Transverse colon (tissue), 4 donors: ENCODE results near the gene PAIP1. TPM values are rescaled to one million over a fixed set of nuclear protein-coding genes. Genes with fewer than 3 reads are reported as not detected.

Experiments
- DNase-seq: peaks from one replicate; pipeline ENCODE4 v3.0.0-alpha.2; 2019
- H3K27ac ChIP-seq, 4 donors: fragments of 200-600 bp; sonication (generic); 2 replicates each; pipeline ENCODE4 v1.5.1; 2016 to 2018; ENCODE audit warnings: inconsistent platforms in 4 of 4
- H3K27me3 ChIP-seq: fragments of 200-600 bp; sonication (generic); 2 replicates; pipeline ENCODE4 v1.5.1; 2017; ENCODE audit warnings: inconsistent platforms
- H3K36me3 ChIP-seq, 4 donors: fragments of 200-600 bp; sonication (generic); 2 replicates each; pipeline ENCODE4 v1.5.1; 2017 to 2019; ENCODE audit warnings: inconsistent platforms in 4 of 4
- H3K4me1 ChIP-seq, 4 donors: fragments of 200-600 bp; sonication (generic); 2 replicates each; pipeline ENCODE4 v1.5.1; 2017 to 2020; ENCODE audit warnings: inconsistent platforms in 4 of 4
- H3K4me3 ChIP-seq, 4 donors: fragments of 200-600 bp; sonication (generic); 1 replicate in 1 of 4; 2 replicates in 3 of 4; pipeline versions ENCODE4 v1.5.1 to v1.6.1; 2017 to 2019; ENCODE audit warnings: inconsistent platforms in 4 of 4
- H3K9me3 ChIP-seq, 2 donors: fragments of 200-600 bp; sonication (generic); 2 replicates each; pipeline ENCODE4 v1.5.1; 2017 to 2019; ENCODE audit warnings: inconsistent platforms in 2 of 2
- CTCF ChIP-seq, 5 experiments: fragments of 200-600 bp in 3 of 5; fragments of 450-650 bp in 2 of 5; sonication (generic) in 3 of 5; IDR thresholded peaks; 1 replicate in 2 of 5; 2 replicates in 3 of 5; pipeline ENCODE4 v1.5.1; 2016 to 2017; ENCODE audit warnings: antibody characterized with exemption in 5 of 5, inconsistent platforms in 3 of 5, mild to moderate bottlenecking in 2 of 5, moderate library complexity in 1 of 5
- EP300 ChIP-seq: sonication (generic); formaldehyde crosslinking; IDR thresholded peaks from one replicate; pipeline ENCODE4 v1.6.1; 2017; ENCODE audit warnings: antibody characterized with exemption, low read depth
- POLR2A ChIP-seq: fragments of 450-650 bp; IDR thresholded peaks from one replicate; pipeline ENCODE4 v1.6.1; 2016; ENCODE audit warnings: antibody characterized with exemption, mild to moderate bottlenecking, moderate library complexity
- POLR2AphosphoS5 ChIP-seq, 3 donors: sonication (generic); formaldehyde crosslinking; IDR thresholded peaks; one replicate each; pipeline ENCODE4 v1.6.1; 2016; ENCODE audit warnings: antibody characterized with exemption in 3 of 3
- WGBS, 2 donors: methylation state at CpG; one replicate each; pipeline ENCODE4 v1.1.5; 2018; ENCODE audit warnings: low coverage in 1 of 2; 5-methylcytosine and 5-hydroxymethylcytosine counted together
- in situ Hi-C, 4 donors: fragments of 200-750 bp; cut with MboI; loops; one replicate each; pipeline versions ENCODE4 v1.15.0 to v1.15.1; 2017; ENCODE audit warnings: low sequenced_read_pairs in 3 of 4, low pct_ligation_motif_present in 1 of 4, low pct_unique_long_range_greater_than_20kb in 1 of 4
- intact Hi-C: fragments of 100-400 bp; cut with DNase I; formaldehyde crosslinking; loops from one replicate; pipeline ENCODE4 v1.15.1; 2023; ENCODE audit warnings: low total_unique reads
- total RNA-seq, 4 donors: library from RNA; depleted of rRNA; stranded (reverse); fragments of >200 nt; gene quantifications; one replicate each; pipeline ENCODE4 v1.1.0, GENCODE V29; 2016

PAIP1 gene
- total RNA-seq, 4 donors from 2014 or later, result 17.1 to 61.4 (median 46.3) TPM

GRCh38 chr5:43590700-43591099 is 33.8 kb upstream of the PAIP1 start:
- H3K4me1 ChIP-seq, result no peaks in the 10 kb centered on the region
- no peak for TF ChIP-seq POLR2A
- no peak for TF ChIP-seq EP300
- TF ChIP-seq CTCF (IDR thresholded peaks at IDR 0.05), result no peak
- TF ChIP-seq POLR2AphosphoS5 (IDR thresholded peaks at IDR 0.05), result no peak
- no peak overlapping the region for H3K4me3 ChIP-seq
- no peaks in the 10 kb centered on the region for H3K36me3 ChIP-seq
- DNase-seq, result no peak
- no peak overlapping the region for H3K27ac ChIP-seq
- no peaks in the 10 kb centered on the region for H3K27me3 ChIP-seq
- intact Hi-C loops, result no loop called here
- no peaks in the 10 kb centered on the region for H3K9me3 ChIP-seq
- in situ Hi-C loops, result no loop called here

GRCh38 chr5:43589310-43589709 is 32.4 kb upstream of the PAIP1 start:
- 68 to 88% methylated on average over 1 of the region's 1 CpG for WGBS, 2 donors
- TF ChIP-seq EP300 (no peak), CTCF (IDR thresholded peaks at IDR 0.05) (no peak), POLR2AphosphoS5 (IDR thresholded peaks at IDR 0.05) (no peak), POLR2A (no peak)
- H3K36me3 ChIP-seq, result no peaks in the 10 kb centered on the region
- no peaks in the 10 kb centered on the region for H3K4me1 ChIP-seq
- intact Hi-C loops, result no loop called here
- H3K27me3 ChIP-seq, result no peaks in the 10 kb centered on the region
- H3K27ac ChIP-seq, result no peak overlapping the region
- in situ Hi-C loops, result no loop called here
- no peak for DNase-seq
- no peak overlapping the region for H3K4me3 ChIP-seq
- no peaks in the 10 kb centered on the region for H3K9me3 ChIP-seq

- Histone ChIP-seq H3K27me3 (no peaks in the 10 kb centered on the region), H3K36me3 (no peaks in the 10 kb centered on the region), H3K9me3 (no peaks in the 10 kb centered on the region), H3K4me1 (no peaks in the 10 kb centered on the region), H3K27ac (no peak overlapping the region), H3K4me3 (no peak overlapping the region)
- intact Hi-C loops (no loop called here), in situ Hi-C loops (no loop called here)
- WGBS, 2 donors, result 60 to 61% methylated on average over 1 of the region's 1 CpG
- DNase-seq, result no peak
- no peak for TF ChIP-seq POLR2AphosphoS5 (IDR thresholded peaks at IDR 0.05)
Measured at GRCh38 chr5:43588842-43589241, 32.0 kb upstream of the PAIP1 start.

DNA sequence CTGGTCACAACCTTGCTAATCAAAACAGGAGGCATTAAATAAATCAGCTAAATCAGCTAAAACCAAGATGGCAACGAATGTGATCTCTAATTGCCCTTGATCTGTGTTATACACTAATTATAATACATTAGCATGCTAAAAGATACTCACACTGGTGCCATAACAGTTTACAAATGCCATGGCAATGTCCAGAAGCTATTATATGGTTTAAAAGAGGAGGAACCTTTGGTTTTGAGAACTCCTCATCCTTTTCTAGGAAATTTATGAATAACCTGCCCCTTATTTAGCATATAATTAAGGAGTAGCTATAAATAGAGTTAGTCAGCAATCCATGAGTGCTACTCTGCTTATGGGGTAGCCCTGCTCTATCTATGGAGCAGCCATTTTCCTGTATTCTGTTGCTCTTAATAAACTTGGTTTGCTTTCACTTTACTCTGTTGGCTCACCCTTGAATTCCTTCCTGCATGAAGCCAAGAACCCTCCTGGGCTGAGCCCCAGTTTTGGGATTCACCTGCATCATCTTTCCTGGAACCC is 27.4 kb upstream of the PAIP1 start:
- in situ Hi-C loops, result no loop called here
- Histone ChIP-seq H3K36me3 (peaks cover 0 to 7% (median 0%) of the 10 kb centered on the region in 4 donors), H3K4me3 (no peak overlapping the region), H3K27ac (no peak overlapping the region), H3K27me3 (no peaks in the 10 kb centered on the region), H3K9me3 (no peaks in the 10 kb centered on the region), H3K4me1 (no peaks in the 10 kb centered on the region)
- WGBS, 2 donors, result 84 to 85% methylated on average over 1 of the region's 1 CpG
- TF ChIP-seq POLR2AphosphoS5 (IDR thresholded peaks at IDR 0.05) (no peak), CTCF (IDR thresholded peaks at IDR 0.05) (no peak), POLR2A (no peak), EP300 (no peak)
- intact Hi-C loops, result no loop called here
- no peak for DNase-seq

- no peaks in the 10 kb centered on the region for H3K27me3 ChIP-seq
- no peak for DNase-seq
- H3K9me3 ChIP-seq, result no peaks in the 10 kb centered on the region
- in situ Hi-C loops, result no loop called here
- peaks cover 0 to 7% (median 0%) of the 10 kb centered on the region in 4 donors for H3K36me3 ChIP-seq
- H3K4me3 ChIP-seq, result no peak overlapping the region
- TF ChIP-seq CTCF (IDR thresholded peaks at IDR 0.05) (no peak), POLR2AphosphoS5 (IDR thresholded peaks at IDR 0.05) (no peak), EP300 (no peak)
- no peaks in the 10 kb centered on the region for H3K4me1 ChIP-seq
- intact Hi-C loops, result no loop called here
- no peak overlapping the region for H3K27ac ChIP-seq
Measured at GRCh38 chr5:43583724-43584123, 26.8 kb upstream of the PAIP1 start.
